ENCODE data around the gene DOK3. TPM values are rescaled to one million over a fixed set of nuclear protein-coding genes. Genes with fewer than 3 reads are reported as not detected.

Gene DOK3
- total and polyA plus RNA-seq, 2 of the 13 experiments (the other 11 are each of a cell fraction or from before 2014, with no cell fraction given) = 1.4 to 1.5 TPM

- Histone ChIP-seq H3K27me3 (ENCODE audit: control insufficient read depth in 1 of 2, insufficient read depth in 2 of 2, low read length in 2 of 2) (no peaks in the 10 kb centered on the region), H3K36me3 (replicated peaks in 1 of 2; ENCODE audit: control insufficient read depth in 1 of 2, insufficient read depth in 2 of 2, low read length in 2 of 2) (peaks cover 15 to 18% of the 10 kb centered on the region in 2 experiments; a peak in 4 of 5 replicates), H3K9me3 (ENCODE audit: low read length) (no peaks in the 10 kb centered on the region), H3K27ac (ENCODE audit: extremely low read length, insufficient read depth, low read length) (no peak overlapping the region), H3K9ac (ENCODE audit: insufficient read depth, low read depth, low read length) (no peak overlapping the region), H4K20me1 (ENCODE audit: insufficient read depth, low read length) (no peaks in the 10 kb centered on the region), H2AFZ (ENCODE audit: low read length) (no peak overlapping the region), H3K4me2 (ENCODE audit: low read depth, low read length) (no peak overlapping the region), H3K4me3 (replicated peaks in 1 of 3; ENCODE audit: insufficient read depth in 1 of 3, low read depth in 2 of 3, low read length in 3 of 3) (no peak overlapping the region), H3K79me2 (ENCODE audit: insufficient read depth, low read length) (no peaks in the 10 kb centered on the region), H3K4me1 (ENCODE audit: insufficient read depth, low read length) (no peaks in the 10 kb centered on the region)
- DNase-seq (ENCODE audit: low spot score) = no peak
- TF ChIP-seq ZBTB33 (CRISPR knock-in tag; IDR thresholded peaks at IDR 0.05) (peak; percentile 79), JARID2 (CRISPR knock-in tag; IDR thresholded peaks at IDR 0.05; ENCODE audit: insufficient replicate concordance) (no peak), EED (CRISPR knock-in tag; IDR thresholded peaks at IDR 0.05) (no peak), CTCF (CRISPR knock-in tag; IDR thresholded peaks at IDR 0.05) (peak; percentile 44)
- ChIA-PET CTCF (ENCODE audit: low intra/inter-chr PET ratio, low total read pairs) (interaction anchor here (0.6 to 1.1 kb wide), 2 partner anchors 13 to 15 kb away, joined by 4 to 5 read pairs; no protein-coding TSS in a partner anchor), POLR2A (no interaction called here)
- FAIRE-seq = no peak
- in situ Hi-C loops (cut with HindIII; ENCODE audit: extremely low pct_ligation_motif_present, low pct_unique_long_range_greater_than_20kb) = no loop called here
- intact Hi-C loops (cut with micrococcal nuclease; ENCODE audit: unreplicated experiment) = no loop called here
- BruUV-seq (replicated peaks) = no TSS peak
- 97% methylated on average over 15 of the region's 15 CpGs for WGBS (ENCODE audit: low lambda C conversion rate)
- ATAC-seq = no peak
Measured at GRCh38 chr5:177487975-177488374, 21.7 kb downstream of the DOK3 start.
